WTC11 (cell line): Measurements from ENCODE around the gene TIMM10. TPM values are rescaled to one million over a fixed set of nuclear protein-coding genes. Genes with fewer than 3 reads are reported as not detected.

Source experiments
- ATAC-seq: fragments of 200-7000 bp; cut with Tn5 transposase; 2 replicates; pipeline ENCODE4 v1.10.0; 2021; ENCODE audit warnings: mild to moderate bottlenecking, moderate library complexity
- CTCF ChIA-PET: fragments of 300-600 bp; sonication (Branson Sonifier 250); formaldehyde crosslinking; loops from one replicate; lab custom pipeline; 2021; ENCODE audit warnings: antibody characterized with exemption; lab: Charles Lee
- POLR2A ChIA-PET: fragments of 350-600 bp; sonication (Branson Sonifier 250); formaldehyde crosslinking; loops from one replicate; lab custom pipeline; 2021; ENCODE audit warnings: antibody characterized with exemption; lab: Charles Lee
- DNase-seq: peaks from one replicate; pipeline ENCODE4 v3.0.0; 2021; ENCODE audit warnings: low spot score
- H3K27ac Mint-ChIP-seq: 2 replicates; pipeline ENCODE4 v1.8.0; 2021; ENCODE audit warnings: mixed read lengths
- H3K27me3 Mint-ChIP-seq: 2 replicates; pipeline ENCODE4 v1.8.0; 2021; ENCODE audit warnings: low read depth, mild to moderate bottlenecking, moderate library complexity, mixed read lengths
- H3K36me3 Mint-ChIP-seq: 2 replicates; pipeline ENCODE4 v1.8.0; 2021; ENCODE audit warnings: mixed read lengths
- H3K4me1 Mint-ChIP-seq: 2 replicates; pipeline ENCODE4 v1.8.0; 2022; ENCODE audit warnings: mixed read lengths
- H3K4me3 Mint-ChIP-seq: 2 replicates; pipeline ENCODE4 v1.8.0; 2021; ENCODE audit warnings: mild to moderate bottlenecking, moderate library complexity, mixed read lengths
- H3K9me3 Mint-ChIP-seq: 2 replicates; pipeline ENCODE4 v1.8.0; 2021; ENCODE audit warnings: mixed read lengths
- ESRRA ChIP-seq: sonication (generic); formaldehyde crosslinking; IDR thresholded peaks from 2 replicates; pipeline ENCODE4 v1.8.1; 2022; ENCODE audit warnings: mild to moderate bottlenecking, missing genetic modification reagents, borderline replicate concordance
- FOXK1 ChIP-seq: sonication (generic); formaldehyde crosslinking; IDR thresholded peaks from 2 replicates; pipeline ENCODE4 v1.8.0; 2022; ENCODE audit warnings: mild to moderate bottlenecking, moderate library complexity, missing genetic modification reagents
- GABPB1 ChIP-seq: sonication (generic); formaldehyde crosslinking; IDR thresholded peaks from 2 replicates; pipeline ENCODE4 v1.8.1; 2023; ENCODE audit warnings: mild to moderate bottlenecking, missing genetic modification reagents
- HMGA2 ChIP-seq: fragments of 250-450 bp; sonication (Bioruptor Pico); IDR thresholded peaks from 2 replicates; pipeline ENCODE4 v1.4.0; 2021; ENCODE audit warnings: mild to moderate bottlenecking, moderate library complexity
- ZNF232 ChIP-seq: sonication (generic); formaldehyde crosslinking; IDR thresholded peaks from 2 replicates; pipeline ENCODE4 v1.8.0; 2022; ENCODE audit warnings: mild to moderate bottlenecking, missing genetic modification reagents
- total RNA-seq: library from RNA; stranded (reverse); gene quantifications from 3 replicates; pipeline ENCODE4 v1.2.3, GENCODE V29; 2021
- TF ChIP-seq, protein P1 (sequence below): sonication (generic); formaldehyde crosslinking; IDR thresholded peaks from 2 replicates; pipeline ENCODE4 v1.8.0; 2023; ENCODE audit warnings: mild to moderate bottlenecking, missing genetic modification reagents
- TF ChIP-seq, protein P2 (sequence below): sonication (generic); formaldehyde crosslinking; IDR thresholded peaks from 2 replicates; pipeline ENCODE4 v1.8.0; 2022; ENCODE audit warnings: missing genetic modification reagents
- TF ChIP-seq, protein P3 (sequence below): sonication (generic); formaldehyde crosslinking; IDR thresholded peaks from 2 replicates; pipeline ENCODE4 v1.8.1; 2023; ENCODE audit warnings: mild to moderate bottlenecking, missing genetic modification reagents
- TF ChIP-seq, protein P4 (sequence below): sonication (generic); formaldehyde crosslinking; IDR thresholded peaks from 2 replicates; pipeline ENCODE4 v1.8.1; 2023; ENCODE audit warnings: mild to moderate bottlenecking, missing genetic modification reagents, moderate library complexity
- TF ChIP-seq, protein P5 (sequence below): sonication (generic); formaldehyde crosslinking; IDR thresholded peaks from 2 replicates; pipeline ENCODE4 v1.8.0; 2022; ENCODE audit warnings: mild to moderate bottlenecking, missing genetic modification reagents
- TF ChIP-seq, protein P6 (sequence below): sonication (generic); formaldehyde crosslinking; IDR thresholded peaks from 2 replicates; pipeline ENCODE4 v1.8.0; 2022; ENCODE audit warnings: mild to moderate bottlenecking, missing genetic modification reagents

The TIMM10 gene
- total RNA-seq, 1 experiment from 2014 or later = 92.8 TPM

DNA sequence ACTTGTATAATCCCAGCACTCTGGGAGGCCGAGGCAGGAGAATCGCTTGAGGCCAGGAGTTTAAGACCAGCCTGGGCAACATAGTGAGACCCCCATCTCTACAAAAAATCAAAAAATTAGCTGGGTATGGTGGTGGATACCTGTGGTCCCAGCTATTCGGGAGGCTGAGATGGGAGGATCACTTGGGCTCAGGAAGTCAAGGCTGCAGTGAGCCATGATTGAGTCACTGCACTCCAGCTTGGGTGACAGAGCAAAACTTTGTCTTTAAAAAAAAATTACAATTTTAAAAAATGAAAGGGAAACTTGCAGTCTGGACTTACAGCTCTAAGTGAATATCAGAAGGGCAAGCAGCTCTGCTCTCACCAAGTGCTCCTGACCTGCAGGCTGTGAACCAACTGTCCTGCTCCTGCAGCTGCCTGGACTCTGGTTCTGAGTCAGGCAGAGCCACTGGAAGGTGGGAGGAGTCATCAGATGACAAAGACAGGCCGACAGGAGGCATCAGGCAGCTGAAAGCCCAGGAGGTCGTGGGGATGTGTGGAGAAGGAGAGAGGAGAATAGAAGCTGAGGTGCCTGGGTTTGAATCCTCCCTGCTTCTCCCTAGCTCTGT, 16.4 kb upstream of the TIMM10 start:
- Mint-ChIP-seq H3K27me3 (no peaks in the 10 kb centered on the region; the same call in 1 of the 2 replicates), H3K4me3 (no peak overlapping the region), H3K4me1 (peaks cover 20% of the 10 kb centered on the region), H3K36me3 (peaks cover 8% of the 10 kb centered on the region; the same call in 1 of the 2 replicates), H3K27ac (peak overlapping the region; percentile 70; the same call in 1 of the 2 replicates), H3K9me3 (no peaks in the 10 kb centered on the region)
- TF ChIP-seq GABPB1 (CRISPR knock-in tag) (no peak), ZNF232 (CRISPR knock-in tag) (no peak), FOXK1 (CRISPR knock-in tag) (no peak)
- TF ChIP-seq, protein P1, sequence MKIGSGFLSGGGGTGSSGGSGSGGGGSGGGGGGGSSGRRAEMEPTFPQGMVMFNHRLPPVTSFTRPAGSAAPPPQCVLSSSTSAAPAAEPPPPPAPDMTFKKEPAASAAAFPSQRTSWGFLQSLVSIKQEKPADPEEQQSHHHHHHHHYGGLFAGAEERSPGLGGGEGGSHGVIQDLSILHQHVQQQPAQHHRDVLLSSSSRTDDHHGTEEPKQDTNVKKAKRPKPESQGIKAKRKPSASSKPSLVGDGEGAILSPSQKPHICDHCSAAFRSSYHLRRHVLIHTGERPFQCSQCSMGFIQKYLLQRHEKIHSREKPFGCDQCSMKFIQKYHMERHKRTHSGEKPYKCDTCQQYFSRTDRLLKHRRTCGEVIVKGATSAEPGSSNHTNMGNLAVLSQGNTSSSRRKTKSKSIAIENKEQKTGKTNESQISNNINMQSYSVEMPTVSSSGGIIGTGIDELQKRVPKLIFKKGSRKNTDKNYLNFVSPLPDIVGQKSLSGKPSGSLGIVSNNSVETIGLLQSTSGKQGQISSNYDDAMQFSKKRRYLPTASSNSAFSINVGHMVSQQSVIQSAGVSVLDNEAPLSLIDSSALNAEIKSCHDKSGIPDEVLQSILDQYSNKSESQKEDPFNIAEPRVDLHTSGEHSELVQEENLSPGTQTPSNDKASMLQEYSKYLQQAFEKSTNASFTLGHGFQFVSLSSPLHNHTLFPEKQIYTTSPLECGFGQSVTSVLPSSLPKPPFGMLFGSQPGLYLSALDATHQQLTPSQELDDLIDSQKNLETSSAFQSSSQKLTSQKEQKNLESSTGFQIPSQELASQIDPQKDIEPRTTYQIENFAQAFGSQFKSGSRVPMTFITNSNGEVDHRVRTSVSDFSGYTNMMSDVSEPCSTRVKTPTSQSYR (CRISPR knock-in tag) = no peak
- TF ChIP-seq, protein P2, sequence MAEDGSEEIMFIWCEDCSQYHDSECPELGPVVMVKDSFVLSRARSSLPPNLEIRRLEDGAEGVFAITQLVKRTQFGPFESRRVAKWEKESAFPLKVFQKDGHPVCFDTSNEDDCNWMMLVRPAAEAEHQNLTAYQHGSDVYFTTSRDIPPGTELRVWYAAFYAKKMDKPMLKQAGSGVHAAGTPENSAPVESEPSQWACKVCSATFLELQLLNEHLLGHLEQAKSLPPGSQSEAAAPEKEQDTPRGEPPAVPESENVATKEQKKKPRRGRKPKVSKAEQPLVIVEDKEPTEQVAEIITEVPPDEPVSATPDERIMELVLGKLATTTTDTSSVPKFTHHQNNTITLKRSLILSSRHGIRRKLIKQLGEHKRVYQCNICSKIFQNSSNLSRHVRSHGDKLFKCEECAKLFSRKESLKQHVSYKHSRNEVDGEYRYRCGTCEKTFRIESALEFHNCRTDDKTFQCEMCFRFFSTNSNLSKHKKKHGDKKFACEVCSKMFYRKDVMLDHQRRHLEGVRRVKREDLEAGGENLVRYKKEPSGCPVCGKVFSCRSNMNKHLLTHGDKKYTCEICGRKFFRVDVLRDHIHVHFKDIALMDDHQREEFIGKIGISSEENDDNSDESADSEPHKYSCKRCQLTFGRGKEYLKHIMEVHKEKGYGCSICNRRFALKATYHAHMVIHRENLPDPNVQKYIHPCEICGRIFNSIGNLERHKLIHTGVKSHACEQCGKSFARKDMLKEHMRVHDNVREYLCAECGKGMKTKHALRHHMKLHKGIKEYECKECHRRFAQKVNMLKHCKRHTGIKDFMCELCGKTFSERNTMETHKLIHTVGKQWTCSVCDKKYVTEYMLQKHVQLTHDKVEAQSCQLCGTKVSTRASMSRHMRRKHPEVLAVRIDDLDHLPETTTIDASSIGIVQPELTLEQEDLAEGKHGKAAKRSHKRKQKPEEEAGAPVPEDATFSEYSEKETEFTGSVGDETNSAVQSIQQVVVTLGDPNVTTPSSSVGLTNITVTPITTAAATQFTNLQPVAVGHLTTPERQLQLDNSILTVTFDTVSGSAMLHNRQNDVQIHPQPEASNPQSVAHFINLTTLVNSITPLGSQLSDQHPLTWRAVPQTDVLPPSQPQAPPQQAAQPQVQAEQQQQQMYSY (CRISPR knock-in tag) = no peak
- TF ChIP-seq, protein P3, sequence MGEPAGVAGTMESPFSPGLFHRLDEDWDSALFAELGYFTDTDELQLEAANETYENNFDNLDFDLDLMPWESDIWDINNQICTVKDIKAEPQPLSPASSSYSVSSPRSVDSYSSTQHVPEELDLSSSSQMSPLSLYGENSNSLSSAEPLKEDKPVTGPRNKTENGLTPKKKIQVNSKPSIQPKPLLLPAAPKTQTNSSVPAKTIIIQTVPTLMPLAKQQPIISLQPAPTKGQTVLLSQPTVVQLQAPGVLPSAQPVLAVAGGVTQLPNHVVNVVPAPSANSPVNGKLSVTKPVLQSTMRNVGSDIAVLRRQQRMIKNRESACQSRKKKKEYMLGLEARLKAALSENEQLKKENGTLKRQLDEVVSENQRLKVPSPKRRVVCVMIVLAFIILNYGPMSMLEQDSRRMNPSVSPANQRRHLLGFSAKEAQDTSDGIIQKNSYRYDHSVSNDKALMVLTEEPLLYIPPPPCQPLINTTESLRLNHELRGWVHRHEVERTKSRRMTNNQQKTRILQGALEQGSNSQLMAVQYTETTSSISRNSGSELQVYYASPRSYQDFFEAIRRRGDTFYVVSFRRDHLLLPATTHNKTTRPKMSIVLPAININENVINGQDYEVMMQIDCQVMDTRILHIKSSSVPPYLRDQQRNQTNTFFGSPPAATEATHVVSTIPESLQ (CRISPR knock-in tag) = no peak
- ChIA-PET POLR2A (interaction anchor here (1.3 to 1.7 kb wide), 2 partner anchors 21 to 33 kb away, joined by 4 to 5 read pairs; partner anchors contain the start of gene UBE2L6), CTCF (interaction anchor here (0.6 to 1.8 kb wide), 18 partner anchors 7 to 201 kb away, joined by 3 to 12 read pairs (median 4); partner anchors contain the start of gene UBE2L6)
- peak; percentile 72 for ATAC-seq
- DNase-seq = peak; percentile 39

DNA sequence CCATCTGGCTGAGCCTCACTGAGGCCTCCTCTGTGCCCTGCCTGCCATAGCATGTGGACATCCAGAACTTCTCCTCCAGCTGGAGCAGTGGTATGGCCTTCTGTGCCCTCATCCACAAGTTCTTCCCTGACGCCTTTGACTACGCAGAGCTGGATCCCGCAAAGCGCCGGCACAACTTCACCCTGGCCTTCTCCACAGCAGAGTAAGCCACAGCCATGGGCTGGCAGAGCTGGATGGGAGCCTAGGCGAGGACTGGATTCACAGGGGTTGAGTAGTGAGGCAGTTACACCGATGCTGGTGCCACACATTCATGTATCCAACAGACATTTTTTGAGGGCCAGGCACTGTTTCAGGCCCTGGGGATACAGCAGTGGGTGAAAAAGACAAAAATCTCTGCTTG, 15.9 kb upstream of the TIMM10 start:
- POLR2A ChIA-PET = interaction anchor here (1.3 to 1.7 kb wide), 2 partner anchors 22 to 33 kb away, joined by 4 to 5 read pairs; partner anchors contain the start of gene UBE2L6

More for the DNA sequence above, 15.9 kb upstream of the TIMM10 start:
- Mint-ChIP-seq H3K9me3 (no peaks in the 10 kb centered on the region), H3K4me3 (no peak overlapping the region), H3K36me3 (peaks cover 3% of the 10 kb centered on the region; the same call in 1 of the 2 replicates), H3K27me3 (no peaks in the 10 kb centered on the region; the same call in 1 of the 2 replicates)
- TF ChIP-seq HMGA2 (CRISPR knock-in tag) (no peak), ESRRA (CRISPR knock-in tag) (no peak)
- TF ChIP-seq, protein P4, sequence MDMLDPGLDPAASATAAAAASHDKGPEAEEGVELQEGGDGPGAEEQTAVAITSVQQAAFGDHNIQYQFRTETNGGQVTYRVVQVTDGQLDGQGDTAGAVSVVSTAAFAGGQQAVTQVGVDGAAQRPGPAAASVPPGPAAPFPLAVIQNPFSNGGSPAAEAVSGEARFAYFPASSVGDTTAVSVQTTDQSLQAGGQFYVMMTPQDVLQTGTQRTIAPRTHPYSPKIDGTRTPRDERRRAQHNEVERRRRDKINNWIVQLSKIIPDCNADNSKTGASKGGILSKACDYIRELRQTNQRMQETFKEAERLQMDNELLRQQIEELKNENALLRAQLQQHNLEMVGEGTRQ (CRISPR knock-in tag) = no peak
- TF ChIP-seq, protein P5, sequence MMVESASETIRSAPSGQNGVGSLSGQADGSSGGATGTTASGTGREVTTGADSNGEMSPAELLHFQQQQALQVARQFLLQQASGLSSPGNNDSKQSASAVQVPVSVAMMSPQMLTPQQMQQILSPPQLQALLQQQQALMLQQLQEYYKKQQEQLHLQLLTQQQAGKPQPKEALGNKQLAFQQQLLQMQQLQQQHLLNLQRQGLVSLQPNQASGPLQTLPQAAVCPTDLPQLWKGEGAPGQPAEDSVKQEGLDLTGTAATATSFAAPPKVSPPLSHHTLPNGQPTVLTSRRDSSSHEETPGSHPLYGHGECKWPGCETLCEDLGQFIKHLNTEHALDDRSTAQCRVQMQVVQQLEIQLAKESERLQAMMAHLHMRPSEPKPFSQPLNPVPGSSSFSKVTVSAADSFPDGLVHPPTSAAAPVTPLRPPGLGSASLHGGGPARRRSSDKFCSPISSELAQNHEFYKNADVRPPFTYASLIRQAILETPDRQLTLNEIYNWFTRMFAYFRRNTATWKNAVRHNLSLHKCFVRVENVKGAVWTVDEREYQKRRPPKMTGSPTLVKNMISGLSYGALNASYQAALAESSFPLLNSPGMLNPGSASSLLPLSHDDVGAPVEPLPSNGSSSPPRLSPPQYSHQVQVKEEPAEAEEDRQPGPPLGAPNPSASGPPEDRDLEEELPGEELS (CRISPR knock-in tag) = no peak
- TF ChIP-seq, protein P6, sequence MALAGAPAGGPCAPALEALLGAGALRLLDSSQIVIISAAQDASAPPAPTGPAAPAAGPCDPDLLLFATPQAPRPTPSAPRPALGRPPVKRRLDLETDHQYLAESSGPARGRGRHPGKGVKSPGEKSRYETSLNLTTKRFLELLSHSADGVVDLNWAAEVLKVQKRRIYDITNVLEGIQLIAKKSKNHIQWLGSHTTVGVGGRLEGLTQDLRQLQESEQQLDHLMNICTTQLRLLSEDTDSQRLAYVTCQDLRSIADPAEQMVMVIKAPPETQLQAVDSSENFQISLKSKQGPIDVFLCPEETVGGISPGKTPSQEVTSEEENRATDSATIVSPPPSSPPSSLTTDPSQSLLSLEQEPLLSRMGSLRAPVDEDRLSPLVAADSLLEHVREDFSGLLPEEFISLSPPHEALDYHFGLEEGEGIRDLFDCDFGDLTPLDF (CRISPR knock-in tag) = no peak
- TF ChIP-seq, all 79 proteins: peak for 0
- CTCF ChIA-PET = interaction anchor here (0.8 to 1.8 kb wide), 9 partner anchors 16 to 98 kb away, joined by 3 to 12 read pairs (median 5); no protein-coding TSS in a partner anchor
- peaks cover 20% of the 10 kb centered on the region for H3K4me1 Mint-ChIP-seq
- ATAC-seq (no peak), DNase-seq (no peak)
- H3K27ac Mint-ChIP-seq = no peak overlapping the region
